CD4-positive, alpha-beta T cell treated with Interleukin-17A for 1 hour (primary cell): ENCODE data around the gene ARHGAP19.

ENCODE experiments used
- DNase-seq: peaks from one replicate; pipeline ENCODE4 v3.0.0-alpha.2; 2020

ARHGAP19 gene

DNA sequence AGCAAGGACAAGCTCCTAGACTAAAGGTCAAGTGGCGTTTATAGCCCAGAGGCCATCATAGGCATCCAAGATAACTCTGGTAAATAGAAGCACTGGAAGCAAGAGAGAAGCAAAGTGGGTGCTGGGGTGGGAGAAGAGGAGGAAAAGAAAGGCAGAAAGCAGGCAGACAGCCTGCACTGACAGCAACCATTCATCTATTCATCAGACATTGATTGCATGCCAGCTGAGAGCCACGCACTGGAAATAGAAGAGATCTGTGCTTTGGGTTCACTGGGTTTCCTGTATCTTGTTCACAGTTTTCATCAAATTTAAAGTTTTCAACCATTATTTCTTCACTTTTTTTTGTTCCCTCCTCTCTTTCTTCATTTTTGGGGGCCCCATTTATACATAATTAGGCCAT lies 102.0 kb downstream of the ARHGAP19 start:
- no peak for DNase-seq

GRCh38 chr10:97188261-97188711 lies 104.2 kb downstream of the ARHGAP19 start:
- DNase-seq: no peak

GRCh38 chr10:97186911-97187310 lies 105.5 kb downstream of the ARHGAP19 start:
- DNase-seq: no peak

- no peak for DNase-seq
Observed at GRCh38 chr10:97185326-97186058, 106.9 kb downstream of the ARHGAP19 start, which contains the start of gene SLIT1. SLIT1 (minus strand) TSS chr10:97185959; CDS start chr10:97185674, 285 bp downstream.

DNA sequence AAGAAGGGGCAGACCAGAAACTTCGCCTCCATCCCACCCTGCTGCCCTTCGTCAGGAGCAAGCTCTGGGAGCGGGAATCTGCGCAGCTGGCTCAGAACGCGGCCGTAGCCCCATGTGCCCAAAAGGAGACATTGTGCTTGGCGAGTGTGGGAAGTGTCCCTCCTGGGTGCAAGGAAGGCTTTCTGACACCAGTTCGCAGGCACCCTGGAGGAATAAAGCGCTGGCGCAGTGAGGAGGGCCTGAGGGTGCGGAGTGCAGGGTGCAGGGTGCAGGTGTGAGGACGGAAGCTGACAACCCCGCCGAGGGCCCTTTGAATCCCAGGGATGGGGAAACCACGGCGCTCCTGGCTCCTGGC lies 107.5 kb downstream of the ARHGAP19 start:
- DNase-seq: no peak

DNA sequence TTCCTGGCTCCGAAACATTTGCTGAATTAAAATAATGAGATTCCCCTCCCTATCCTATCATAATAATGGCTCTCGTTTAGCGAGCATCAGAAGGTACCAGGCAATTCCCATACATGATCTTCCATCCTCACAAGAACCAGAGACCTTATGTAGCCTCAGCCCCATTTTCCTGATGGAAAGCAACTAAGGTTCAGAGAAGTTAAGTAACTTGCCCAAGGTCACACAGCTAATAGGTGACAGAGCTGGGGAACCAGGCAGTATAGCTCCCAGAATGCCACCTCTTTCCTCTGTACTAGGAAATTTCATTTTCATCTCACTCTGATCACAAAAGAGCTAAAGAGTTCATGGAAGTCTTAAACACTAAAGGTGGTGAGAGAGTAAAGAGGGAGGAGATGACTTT lies 109.1 kb downstream of the ARHGAP19 start:
- DNase-seq: no peak

GRCh38 chr10:97182288-97182990 lies 110.0 kb downstream of the ARHGAP19 start:
- no peak for DNase-seq

- DNase-seq: no peak
Observed at GRCh38 chr10:97180986-97181385, 111.5 kb downstream of the ARHGAP19 start.

GRCh38 chr10:97180363-97180755 lies 112.1 kb downstream of the ARHGAP19 start:
- DNase-seq: no peak

DNA sequence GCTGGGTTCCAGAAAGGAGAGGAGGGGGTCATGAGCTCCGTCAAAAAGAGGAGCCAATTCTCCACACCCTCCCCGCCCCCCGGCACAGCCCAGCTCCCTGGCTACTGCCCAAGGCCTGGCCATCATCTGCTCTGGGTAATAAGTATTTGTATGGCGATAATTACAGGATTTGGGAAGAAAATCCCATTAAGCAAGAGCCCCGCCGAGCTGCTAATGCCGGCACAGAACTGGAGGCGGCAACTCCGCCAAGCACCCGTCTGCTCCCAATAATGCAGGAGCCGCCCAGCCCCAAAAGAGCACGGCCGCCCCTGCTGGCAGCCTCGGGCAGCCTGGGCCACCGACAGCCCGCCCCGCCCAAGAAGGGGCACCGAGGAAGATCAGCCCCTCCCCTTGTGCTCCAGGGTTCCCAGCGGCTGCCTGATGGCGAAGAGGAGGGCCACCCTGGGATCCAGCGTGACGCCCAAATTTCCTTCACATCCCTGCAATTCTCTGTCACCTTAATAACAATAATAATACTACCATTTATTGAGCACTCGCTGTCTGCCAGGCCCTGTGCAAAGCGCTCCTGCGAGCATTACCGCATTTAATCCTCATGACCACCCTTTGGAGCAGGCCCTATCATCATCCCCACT lies 112.6 kb downstream of the ARHGAP19 start:
- no peak for DNase-seq

GRCh38 chr10:97179311-97179710 lies 113.1 kb downstream of the ARHGAP19 start:
- DNase-seq: no peak

GRCh38 chr10:97178074-97178473 lies 114.4 kb downstream of the ARHGAP19 start:
- no peak for DNase-seq

DNA sequence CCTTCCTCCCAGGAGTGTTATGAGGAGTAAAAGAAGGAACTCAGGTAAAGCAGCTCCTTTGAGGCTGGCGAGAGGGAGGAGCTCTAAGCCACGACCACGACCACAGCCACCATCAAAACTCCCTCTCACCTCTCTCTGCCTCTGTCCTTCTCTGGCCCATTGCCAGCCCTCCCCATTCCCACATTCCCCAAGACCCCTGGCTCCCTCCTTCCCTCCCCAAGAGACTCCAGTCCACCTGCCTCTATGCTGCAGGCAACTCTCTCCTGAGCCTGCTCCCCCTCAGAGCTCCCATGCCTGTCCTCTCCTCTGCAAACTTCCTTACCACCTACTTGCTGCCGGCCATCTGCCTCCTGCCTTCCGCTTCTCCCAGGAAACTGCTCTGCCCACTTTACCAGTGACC lies 116.2 kb downstream of the ARHGAP19 start:
- no peak for DNase-seq

- no peak for DNase-seq
Observed at GRCh38 chr10:97175586-97175985, 116.9 kb downstream of the ARHGAP19 start.

- DNase-seq: no peak
Observed at GRCh38 chr10:97174941-97175340, 117.5 kb downstream of the ARHGAP19 start.

- no peak for DNase-seq
Observed at GRCh38 chr10:97174276-97174775, 118.1 kb downstream of the ARHGAP19 start.

GRCh38 chr10:97173036-97173435 lies 119.4 kb downstream of the ARHGAP19 start:
- DNase-seq: no peak
